Type B pancreatic cell (in vitro differentiated cells): ENCODE measurements around the gene C16orf87. TPM values are rescaled to one million over a fixed set of nuclear protein-coding genes. Genes with fewer than 3 reads are reported as not detected.

Experiments used
- DNase-seq: peaks from one replicate; pipeline ENCODE4 v3.0.0; 2021; ENCODE audit warnings: mixed read lengths; ENCODE audit not compliant: unreplicated experiment; ENCODE audit errors: extremely low spot score
- H3K27ac Mint-ChIP-seq: 2 replicates; pipeline ENCODE4 v1.8.0; 2021; ENCODE audit warnings: mild to moderate bottlenecking, mixed read lengths
- H3K27me3 Mint-ChIP-seq: 2 replicates; pipeline ENCODE4 v1.8.0; 2021; ENCODE audit warnings: mixed read lengths
- H3K36me3 Mint-ChIP-seq: 2 replicates; pipeline ENCODE4 v1.8.0; 2021; ENCODE audit warnings: mixed read lengths
- H3K4me1 Mint-ChIP-seq: one replicate; pipeline ENCODE4 v1.8.0; 2021; ENCODE audit warnings: mixed read lengths; ENCODE audit not compliant: unreplicated experiment
- H3K4me3 Mint-ChIP-seq: 2 replicates; pipeline ENCODE4 v1.8.0; 2021; ENCODE audit warnings: mild to moderate bottlenecking, mixed read lengths
- H3K9me3 Mint-ChIP-seq: 2 replicates; pipeline ENCODE4 v1.8.0; 2021; ENCODE audit warnings: mixed read lengths
- CTCF ChIP-seq: fragments of 200-600 bp; sonication (generic); conservative IDR thresholded peaks from 2 replicates; pipeline ENCODE4 v1.5.0; 2021; ENCODE audit warnings: antibody characterized with exemption, mild to moderate bottlenecking
- total RNA-seq: library from RNA; stranded (reverse); gene quantifications from 2 replicates; pipeline ENCODE4 v1.2.1, GENCODE V29; 2021; ENCODE audit warnings: low replicate concordance

C16orf87 gene
- total RNA-seq, 1 donor from 2014 or later = 14.3 TPM

GRCh38 chr16:46855389-46855788 is 24.4 kb upstream of the C16orf87 start:
- TF ChIP-seq CTCF = no peak
- H3K27me3 Mint-ChIP-seq = no peaks in the 10 kb centered on the region

GRCh38 chr16:46854846-46855245 is 23.9 kb upstream of the C16orf87 start:
- no peaks in the 10 kb centered on the region for H3K27me3 Mint-ChIP-seq
- no peaks in the 10 kb centered on the region for H3K36me3 Mint-ChIP-seq
- peaks cover 53% of the 10 kb centered on the region for H3K4me1 Mint-ChIP-seq
- DNase-seq = no peak
- H3K9me3 Mint-ChIP-seq = no peaks in the 10 kb centered on the region
- H3K4me3 Mint-ChIP-seq = no peak overlapping the region
- no peak overlapping the region for H3K27ac Mint-ChIP-seq
- no peak for TF ChIP-seq CTCF

More at GRCh38 chr16:46855389-46855788, 24.4 kb upstream of the C16orf87 start:
- Mint-ChIP-seq H3K36me3 (no peaks in the 10 kb centered on the region), H3K9me3 (no peaks in the 10 kb centered on the region), H3K4me1 (peaks cover 53% of the 10 kb centered on the region), H3K27ac (no peak overlapping the region), H3K4me3 (no peak overlapping the region)
- DNase-seq = no peak

GRCh38 chr16:46853713-46854443 is 22.9 kb upstream of the C16orf87 start:
- Mint-ChIP-seq H3K9me3 (no peaks in the 10 kb centered on the region), H3K4me3 (peak overlapping the region; percentile 22), H3K27me3 (no peaks in the 10 kb centered on the region), H3K27ac (peak overlapping the region; percentile 67), H3K36me3 (no peaks in the 10 kb centered on the region), H3K4me1 (peaks cover 53% of the 10 kb centered on the region)
- peak; percentile 88 for TF ChIP-seq CTCF
- peak; percentile 80 for DNase-seq

GRCh38 chr16:46852130-46852529 is 21.1 kb upstream of the C16orf87 start:
- no peak for TF ChIP-seq CTCF
- no peaks in the 10 kb centered on the region for H3K9me3 Mint-ChIP-seq
- no peak for DNase-seq
- H3K27ac Mint-ChIP-seq = no peak overlapping the region
- H3K4me3 Mint-ChIP-seq = no peak overlapping the region
- H3K36me3 Mint-ChIP-seq = no peaks in the 10 kb centered on the region
- peaks cover 39% of the 10 kb centered on the region for H3K4me1 Mint-ChIP-seq
- no peaks in the 10 kb centered on the region for H3K27me3 Mint-ChIP-seq

GRCh38 chr16:46850619-46851555 is 19.9 kb upstream of the C16orf87 start:
- H3K27me3 Mint-ChIP-seq = no peaks in the 10 kb centered on the region
- no peaks in the 10 kb centered on the region for H3K36me3 Mint-ChIP-seq
- peak overlapping the region; percentile 20 for H3K27ac Mint-ChIP-seq
- no peak for DNase-seq
- no peaks in the 10 kb centered on the region for H3K9me3 Mint-ChIP-seq
- peaks cover 35% of the 10 kb centered on the region for H3K4me1 Mint-ChIP-seq
- no peak for TF ChIP-seq CTCF
- H3K4me3 Mint-ChIP-seq = no peak overlapping the region
